CD4-positive, alpha-beta T cell treated with Interleukin-10 for 1 hour (primary cell): ENCODE data around the gene NUB1.
"Not testable (repeated sequence)": the region's sequence is repeated elsewhere in the genome, so short reads cannot be mapped to it uniquely, and the experiment has no call there.

ENCODE experiments used
- DNase-seq: peaks from one replicate; pipeline ENCODE4 v3.0.0-alpha.2; 2020

NUB1 gene

DNA sequence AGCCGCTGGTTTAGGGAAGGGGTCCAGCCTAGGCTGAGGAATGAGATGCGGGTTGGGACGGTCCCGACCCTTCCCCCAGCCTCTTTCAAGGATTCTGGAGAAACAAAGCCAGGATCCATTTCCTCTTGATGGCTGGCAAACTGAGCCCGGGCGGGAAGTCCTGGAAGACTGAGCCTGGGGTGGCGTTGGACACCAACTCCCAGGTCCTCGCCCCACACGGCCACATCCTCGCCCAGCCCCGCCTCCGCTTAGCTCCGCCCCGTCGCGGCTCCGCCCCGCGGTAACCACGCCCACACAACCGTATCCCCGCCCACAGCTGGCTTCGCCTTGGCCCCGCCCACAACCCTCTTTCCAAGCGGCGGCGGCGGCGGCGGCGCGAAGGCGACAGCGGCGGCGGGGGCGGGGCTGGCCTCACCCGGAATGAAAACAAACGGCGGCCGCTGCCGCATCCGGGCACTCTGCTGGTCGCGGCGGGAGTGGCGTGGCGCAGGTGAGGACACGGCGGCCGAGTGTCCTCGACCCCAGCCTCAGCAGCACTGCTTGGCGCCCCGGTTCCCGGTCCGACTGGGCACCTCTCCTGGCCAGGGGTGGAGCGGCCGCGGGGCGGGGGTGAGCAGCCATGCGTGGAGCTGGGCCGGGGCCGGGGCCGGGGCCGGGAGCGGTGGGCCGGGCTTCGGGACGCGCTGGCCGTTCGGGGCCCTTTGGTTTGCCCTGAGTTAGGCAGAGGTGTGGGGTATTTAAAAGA lies at the start of gene NUB1:
Gene NUB1, plus strand, starts transcription at position 456 of the 745 bp plus-strand sequence. CDS start 3,538 bp downstream, outside the sequence.
- peak; percentile 92 for DNase-seq

DNA sequence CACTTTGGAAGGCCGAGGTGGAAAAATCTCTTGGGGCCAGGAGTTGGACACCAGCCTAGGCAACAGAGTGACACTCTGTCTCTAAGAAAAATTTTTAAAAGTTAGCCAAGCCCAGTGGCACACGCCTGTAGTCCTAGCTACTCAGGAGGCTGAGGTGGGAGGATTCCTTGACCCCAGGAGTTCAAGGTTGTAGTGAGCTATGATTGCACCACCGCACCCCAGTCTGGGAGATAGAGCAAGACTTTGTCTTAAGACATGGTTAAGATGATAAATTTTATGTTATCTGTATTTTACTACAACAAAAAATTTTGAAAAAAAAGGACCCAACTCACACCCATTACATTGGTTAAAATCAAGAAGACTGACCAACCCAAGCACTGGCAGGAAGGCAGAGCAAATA lies 48.8 kb upstream of the NUB1 start:
- no peak for DNase-seq

- DNase-seq: no peak
Measured at GRCh38 chr7:151296202-151296992, 45.2 kb upstream of the NUB1 start.

DNA sequence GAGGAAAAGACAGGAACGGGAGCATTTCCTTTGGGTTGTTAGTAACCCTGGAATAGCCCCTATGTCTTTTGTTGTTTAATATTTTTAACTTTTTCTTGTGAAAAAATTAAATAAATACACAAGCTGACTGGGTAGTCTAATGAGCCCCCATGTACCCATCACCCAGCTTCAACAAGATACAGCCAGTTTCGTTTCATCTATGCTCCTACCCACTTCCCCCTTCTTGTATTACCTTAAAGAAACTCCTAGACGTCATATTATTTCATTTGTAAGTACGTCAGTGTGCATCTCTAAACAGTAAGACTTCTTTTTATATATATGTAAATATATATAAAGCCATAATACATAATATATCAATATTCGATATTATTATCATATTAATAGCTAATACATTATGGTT lies 42.8 kb upstream of the NUB1 start:
- DNase-seq: no peak

DNA sequence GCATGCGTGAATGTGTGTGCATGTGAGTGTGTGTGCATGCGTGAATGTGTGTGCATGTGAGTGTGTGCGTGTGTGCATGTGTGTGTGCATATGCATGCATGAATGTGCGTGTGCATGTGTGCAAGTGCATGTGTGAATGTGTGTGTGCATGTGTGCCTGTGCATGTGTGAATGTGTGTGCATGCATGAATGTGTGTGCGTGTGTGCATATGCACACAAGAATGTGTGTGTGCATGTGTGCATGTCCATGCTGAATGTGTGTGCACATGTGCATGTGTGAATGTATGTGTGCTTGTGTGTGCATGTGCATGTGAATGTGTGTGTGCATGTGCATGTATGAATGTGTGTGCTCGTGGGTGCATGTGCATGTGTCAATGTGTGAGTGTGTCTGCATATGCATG lies 42.1 kb upstream of the NUB1 start:
- DNase-seq: no peak

- DNase-seq: no peak
Measured at GRCh38 chr7:151299940-151300645, 41.5 kb upstream of the NUB1 start.

- no peak for DNase-seq
Measured at GRCh38 chr7:151301471-151302462, 39.8 kb upstream of the NUB1 start.

GRCh38 chr7:151304251-151304650 lies 37.4 kb upstream of the NUB1 start:
- not testable (repeated sequence) for DNase-seq

DNA sequence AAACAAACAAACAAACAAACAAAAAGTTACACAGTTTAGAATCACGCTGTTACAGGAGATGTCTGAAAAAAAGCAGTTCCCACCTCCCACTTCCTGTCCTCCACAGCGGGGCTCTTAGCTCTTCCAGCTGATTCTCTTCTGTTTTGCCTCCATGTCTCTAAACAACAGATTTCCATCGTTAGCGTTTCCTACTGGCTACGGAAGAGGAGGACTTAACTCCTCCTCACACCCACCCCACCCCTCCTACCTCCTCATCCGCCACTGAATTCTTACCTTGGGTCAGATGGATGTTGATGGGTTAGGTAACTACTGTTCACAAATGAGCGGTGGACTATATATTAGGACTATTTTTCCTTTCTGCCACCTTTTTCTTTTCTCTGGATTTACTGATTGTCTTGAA lies 36.8 kb upstream of the NUB1 start:
- no peak for DNase-seq

DNA sequence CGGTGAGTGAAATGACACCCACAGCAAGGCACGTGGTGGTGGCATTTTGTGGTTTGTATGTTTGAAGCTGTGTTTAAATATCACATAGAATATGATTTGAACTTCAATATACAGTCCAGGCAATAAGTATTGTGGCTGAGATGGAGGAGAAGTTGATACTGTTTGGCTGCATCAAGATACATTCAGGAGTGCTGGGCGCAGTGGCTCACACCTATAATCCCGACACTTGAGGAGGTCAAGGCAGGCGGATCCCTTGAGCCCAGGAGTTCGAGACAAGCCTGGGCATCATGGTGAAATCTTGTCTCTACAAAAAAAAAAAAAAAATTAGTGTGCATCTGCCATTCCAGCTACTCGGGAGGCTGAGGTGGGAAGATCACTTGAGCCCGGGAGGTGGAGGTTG lies 35.2 kb upstream of the NUB1 start:
- no peak for DNase-seq

DNA sequence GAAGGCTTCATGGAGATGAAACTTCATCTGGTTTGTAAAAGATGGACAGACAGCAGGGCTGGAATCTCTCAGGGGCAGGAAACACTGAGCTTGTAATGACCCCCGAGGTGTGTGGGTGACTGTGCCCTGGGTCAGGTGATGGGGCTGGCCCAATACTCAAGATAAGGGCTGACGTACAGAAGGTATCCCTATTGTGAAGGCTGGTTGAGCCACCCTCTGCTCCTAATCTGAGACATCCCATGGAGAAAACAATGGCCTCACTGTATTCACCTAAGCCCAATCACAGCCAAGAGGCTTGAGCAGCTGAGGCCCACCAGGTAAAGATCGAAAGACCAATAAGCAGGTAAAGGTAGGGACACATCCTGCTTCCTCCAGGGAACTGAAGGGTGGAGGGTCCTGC lies 34.8 kb upstream of the NUB1 start:
- no peak for DNase-seq

- no peak for DNase-seq
Measured at GRCh38 chr7:151307536-151307935, 34.1 kb upstream of the NUB1 start.

GRCh38 chr7:151308256-151308655 lies 33.4 kb upstream of the NUB1 start:
- no peak for DNase-seq

GRCh38 chr7:151308791-151309190 lies 32.8 kb upstream of the NUB1 start:
- no peak for DNase-seq

GRCh38 chr7:151309311-151309710 lies 32.3 kb upstream of the NUB1 start:
- no peak for DNase-seq

DNA sequence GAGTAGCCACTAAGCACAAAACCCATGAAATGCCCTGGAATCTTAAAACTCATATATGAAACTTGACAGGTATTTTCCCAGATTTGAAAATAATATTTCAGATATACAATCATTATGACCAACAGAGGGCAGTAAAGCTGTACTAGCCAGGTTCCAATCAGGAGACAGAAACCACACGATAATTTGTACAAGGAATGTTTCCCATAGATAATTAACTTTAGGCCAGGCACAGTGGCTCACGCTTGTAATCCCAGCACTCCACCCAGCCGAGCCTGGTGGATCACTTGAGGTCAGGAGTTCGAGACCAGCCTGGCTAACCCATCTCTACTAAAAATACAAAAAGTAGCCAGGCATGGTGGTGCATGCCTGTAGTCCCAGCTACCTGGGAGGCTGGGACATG lies 31.0 kb upstream of the NUB1 start:
- DNase-seq: peak; percentile 21

- DNase-seq: peak; percentile 15
Measured at GRCh38 chr7:151311294-151311864, 30.2 kb upstream of the NUB1 start.

DNA sequence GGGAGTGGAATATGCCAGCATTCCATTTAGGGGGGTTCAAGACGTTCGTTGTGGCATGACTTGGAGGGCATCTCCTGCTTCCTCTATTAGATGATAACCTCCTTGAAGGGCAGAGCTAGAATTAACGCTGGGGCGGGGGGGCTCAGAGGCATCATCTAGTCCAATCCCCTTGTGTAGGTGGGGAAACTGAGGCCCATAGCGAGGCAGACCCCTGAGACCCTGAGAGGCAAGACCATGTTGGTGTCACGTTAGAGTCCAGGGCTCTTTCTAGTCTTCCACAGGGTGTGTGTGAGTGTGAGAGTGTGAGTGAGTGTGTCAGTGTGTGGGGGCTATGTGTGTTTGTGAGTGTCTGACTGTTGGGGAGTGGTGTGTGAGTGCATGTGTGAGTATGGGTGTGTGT lies 29.3 kb upstream of the NUB1 start:
- DNase-seq: no peak

DNA sequence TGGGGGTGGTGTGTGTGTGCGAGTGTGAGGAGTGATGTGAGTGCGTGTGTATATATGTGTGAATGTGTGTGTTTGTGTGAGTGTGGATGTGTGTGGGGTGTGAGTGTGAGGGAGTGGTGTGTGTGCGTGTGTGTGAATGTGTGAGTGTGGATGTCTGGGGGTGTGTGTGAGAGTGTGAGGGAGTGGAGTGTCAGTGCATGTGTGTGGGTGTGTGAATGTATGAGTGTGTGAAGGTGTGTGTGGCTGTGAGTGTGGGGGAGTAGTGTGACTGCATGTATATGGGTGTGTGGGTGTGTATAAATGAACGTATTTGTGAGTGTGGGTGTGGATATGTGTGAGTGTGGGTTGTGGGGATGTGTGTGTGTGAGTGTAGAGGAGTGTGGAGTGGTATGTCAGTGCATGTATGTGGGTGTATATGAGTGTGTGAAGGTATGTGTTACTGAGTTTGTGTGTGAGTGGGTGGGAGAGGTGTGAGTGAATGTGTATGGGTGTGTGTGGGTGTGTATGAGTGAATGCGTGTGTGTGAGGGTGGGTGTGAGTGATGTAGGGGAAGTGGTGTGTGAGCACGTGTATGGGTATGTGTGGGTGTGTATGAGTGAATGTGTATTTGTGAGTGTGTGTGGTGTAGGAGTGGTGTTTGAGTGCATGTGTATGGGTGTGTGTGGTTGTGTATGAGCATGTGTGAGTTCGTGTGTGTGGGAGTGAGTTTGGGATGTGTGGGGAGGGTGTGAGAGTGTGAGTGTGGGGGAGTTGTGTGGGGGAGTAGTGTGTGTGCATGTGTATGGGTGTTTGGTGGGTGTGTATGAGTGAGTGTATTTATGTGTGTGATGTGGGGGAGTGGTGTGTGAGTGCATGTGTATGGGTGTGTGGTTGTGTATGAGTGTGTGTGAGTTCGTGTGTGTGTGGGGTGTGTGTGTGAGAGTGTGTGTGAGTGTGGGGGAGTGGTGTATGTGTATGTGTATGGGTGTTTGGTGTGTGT lies 28.5 kb upstream of the NUB1 start:
- no peak for DNase-seq

- no peak for DNase-seq
Measured at GRCh38 chr7:151313857-151314256, 27.8 kb upstream of the NUB1 start.

DNA sequence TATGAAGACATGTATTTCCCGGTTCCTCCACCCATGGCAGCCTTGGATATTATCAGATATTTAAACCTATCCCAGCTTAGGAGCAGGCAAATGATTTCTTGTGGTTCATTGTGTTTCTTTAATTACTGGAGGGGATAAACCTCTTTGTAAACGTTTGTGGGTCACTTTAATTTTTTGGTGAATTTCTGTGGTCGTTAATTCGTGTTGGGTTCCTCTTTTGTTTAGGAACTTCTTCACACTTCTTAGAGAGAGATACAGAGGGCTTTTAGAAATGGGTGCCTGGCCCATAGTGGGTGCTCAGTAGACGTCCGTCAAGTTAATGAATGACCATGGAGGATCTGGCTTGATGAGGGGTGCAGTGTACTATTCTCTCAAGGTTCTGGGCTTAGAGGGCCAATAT lies 27.2 kb upstream of the NUB1 start:
- DNase-seq: no peak
